HG02623 (cell line): Measurements from ENCODE around the gene POLL.

Experiments used
- ATAC-seq: cut with Tn5 transposase; IDR thresholded peaks from one replicate; pipeline ENCODE4 v1.9.1; 2021; ENCODE audit warnings: moderate library complexity; ENCODE audit not compliant: unreplicated experiment

POLL gene

DNA sequence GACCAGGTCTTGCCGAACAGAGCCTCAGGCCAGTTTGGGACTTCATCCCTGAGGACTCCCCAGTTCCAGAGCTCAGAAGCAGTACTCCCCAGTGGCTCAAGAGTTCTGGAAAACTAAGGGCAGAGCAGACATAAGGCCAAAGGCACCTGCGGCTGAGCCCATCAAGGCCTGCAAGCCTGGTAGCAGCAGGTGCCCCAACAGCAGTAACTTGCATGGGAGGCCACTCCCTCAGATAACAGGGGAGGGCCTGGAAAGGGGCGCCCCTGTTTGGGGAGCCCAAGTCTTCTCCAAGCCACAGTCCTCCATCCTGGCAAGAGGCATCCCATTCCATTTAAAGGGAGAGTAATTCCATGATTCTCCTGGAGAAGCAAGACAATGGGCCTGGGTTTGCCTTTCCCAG is 13.0 kb downstream of the POLL start:
- no peak for ATAC-seq

- ATAC-seq = no peak
Observed at GRCh38 chr10:101573885-101574753, 13.9 kb downstream of the POLL start.

- no peak for ATAC-seq
Observed at GRCh38 chr10:101572785-101573184, 15.3 kb downstream of the POLL start.

DNA sequence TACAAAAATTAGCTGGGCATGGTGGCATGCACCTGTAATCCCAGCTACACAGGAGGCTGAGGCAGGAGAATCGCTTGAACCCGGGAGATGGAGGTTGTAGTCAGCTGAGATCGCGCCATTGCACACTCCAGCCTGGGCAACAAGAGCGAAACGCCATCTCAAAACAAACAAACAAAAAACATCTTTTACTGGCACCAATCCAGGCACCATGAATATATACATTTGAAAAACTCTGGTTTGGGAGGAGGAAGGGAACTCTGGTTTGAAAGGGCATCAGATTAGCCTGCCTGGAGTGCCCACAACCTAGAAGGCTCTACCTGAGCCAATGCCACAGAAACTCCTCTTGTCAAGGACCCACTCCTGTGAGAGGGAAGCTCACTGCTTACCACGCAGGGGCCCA is 15.9 kb downstream of the POLL start:
- ATAC-seq = no peak

DNA sequence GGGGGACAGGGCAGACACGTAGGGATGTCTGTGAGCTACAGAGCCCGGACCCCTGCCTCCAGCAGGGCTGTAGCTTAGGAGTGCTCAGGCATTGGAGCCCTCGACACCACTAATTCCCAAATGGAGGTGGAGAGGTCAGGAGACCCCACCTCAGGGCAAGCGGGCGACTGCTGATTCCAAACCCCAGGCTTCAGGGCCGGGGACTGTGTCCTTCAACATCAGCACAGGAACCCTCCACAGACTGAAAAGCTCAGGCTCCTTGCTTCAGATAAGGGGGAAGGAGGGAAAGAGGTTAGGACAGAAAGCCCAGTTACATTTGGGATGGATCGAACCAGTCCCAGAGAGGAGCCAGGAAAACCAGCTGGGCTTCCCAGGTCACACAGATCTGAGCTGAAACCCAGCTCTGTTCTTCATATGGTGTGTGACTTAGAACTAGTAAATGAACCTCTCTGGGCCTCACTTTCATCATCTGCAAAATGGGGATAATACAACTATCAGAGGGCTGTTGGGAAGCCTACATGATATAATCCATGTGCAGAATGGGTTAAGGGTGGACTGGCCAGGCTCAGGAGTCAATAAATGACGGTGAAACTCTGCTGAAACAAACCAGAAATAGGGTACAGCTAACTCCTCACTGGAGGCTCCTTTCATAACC is 16.7 kb downstream of the POLL start:
- ATAC-seq = no peak

- no peak for ATAC-seq
Observed at GRCh38 chr10:101570428-101571270, 17.4 kb downstream of the POLL start.

- peak; percentile 50 for ATAC-seq
Observed at GRCh38 chr10:101569622-101570427, 18.2 kb downstream of the POLL start.

- no peak for ATAC-seq
Observed at GRCh38 chr10:101569323-101569621, 18.8 kb downstream of the POLL start.

GRCh38 chr10:101568054-101568745 is 19.9 kb downstream of the POLL start:
- no peak for ATAC-seq

DNA sequence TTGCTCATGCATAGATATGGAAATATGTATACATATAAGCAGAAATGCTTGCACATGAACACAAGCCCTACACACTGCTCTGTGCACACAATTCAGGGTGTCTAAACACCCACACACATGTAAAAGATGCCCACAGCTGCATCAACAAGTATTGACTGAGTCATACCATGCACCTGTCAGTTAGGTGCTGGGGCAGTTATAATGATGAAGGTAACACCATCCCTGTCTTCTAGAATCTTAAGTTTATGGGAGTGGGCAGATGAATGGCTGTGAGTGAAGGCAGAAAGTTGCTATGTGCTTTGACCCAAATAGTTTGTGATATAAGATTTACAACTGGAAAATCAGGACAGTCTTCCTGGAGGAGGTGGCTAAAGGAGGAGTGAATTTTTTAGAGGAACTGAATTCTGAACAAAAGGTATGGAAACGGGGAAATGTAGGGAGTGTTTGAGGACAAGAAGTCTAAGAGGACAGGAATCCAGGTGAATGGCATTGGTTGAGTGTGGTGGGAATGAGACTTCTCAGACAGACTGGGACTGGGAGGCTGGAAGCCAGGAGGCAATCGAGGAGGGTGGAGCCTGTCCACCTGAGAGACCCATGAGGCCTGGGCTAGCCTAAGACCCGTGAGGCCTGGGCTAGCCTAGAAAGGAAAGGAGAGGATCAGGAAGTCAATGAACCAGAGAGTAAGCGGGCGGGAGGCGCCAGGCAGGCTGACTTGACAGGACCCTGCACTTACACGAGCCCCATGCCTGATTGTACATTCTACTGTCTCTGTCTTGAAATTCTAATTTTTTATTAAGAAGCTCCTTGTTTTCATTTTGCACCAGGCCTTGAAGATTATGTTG is 20.7 kb downstream of the POLL start:
- ATAC-seq = no peak

- ATAC-seq = no peak
Observed at GRCh38 chr10:101566333-101567164, 21.5 kb downstream of the POLL start.

DNA sequence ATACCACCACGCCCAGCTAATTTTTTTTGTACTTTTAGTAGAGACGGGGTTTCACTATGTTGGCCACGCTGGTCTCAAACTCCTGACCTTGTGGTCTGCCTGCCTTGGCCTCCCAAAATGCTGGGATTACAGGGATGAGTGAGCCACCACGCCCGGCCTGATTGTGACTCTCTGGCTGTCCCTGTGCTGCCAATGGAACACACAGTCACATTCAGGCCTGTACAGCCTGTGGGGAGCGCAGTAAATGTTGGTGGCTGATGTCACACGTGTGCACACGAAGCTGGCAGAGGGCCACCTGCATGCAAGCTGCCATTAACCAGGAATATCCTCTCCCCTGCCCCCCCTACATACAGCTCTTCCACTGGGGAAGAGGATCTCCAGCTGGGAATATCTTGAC is 22.1 kb downstream of the POLL start:
- ATAC-seq = no peak

GRCh38 chr10:101565370-101565900 is 22.6 kb downstream of the POLL start:
- no peak for ATAC-seq

DNA sequence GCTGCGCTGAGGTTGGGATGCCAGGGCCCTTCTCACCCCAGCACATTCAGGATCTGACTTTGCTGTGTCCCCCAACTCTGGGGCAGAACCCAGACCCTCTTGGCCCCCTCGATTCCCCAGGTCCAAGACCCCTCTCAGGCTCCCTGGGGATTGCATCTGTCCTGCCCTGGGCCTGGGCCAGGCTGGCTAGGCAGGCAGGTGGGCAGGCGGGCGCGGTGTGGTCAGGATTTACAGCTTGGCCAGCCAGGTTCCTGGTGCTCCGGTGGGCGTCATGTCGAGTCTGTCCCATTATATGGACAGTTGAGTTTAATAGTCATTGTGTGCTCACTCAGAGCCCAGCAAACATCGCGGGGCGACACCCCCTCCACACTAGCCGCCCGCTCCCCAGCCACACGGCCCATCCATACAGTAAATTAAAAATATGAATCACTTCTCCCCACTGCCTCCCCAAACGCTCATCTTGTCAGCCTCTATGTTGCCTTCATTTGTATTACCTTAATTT is 23.5 kb downstream of the POLL start:
- ATAC-seq = no peak

- ATAC-seq = no peak
Observed at GRCh38 chr10:101563497-101564040, 24.5 kb downstream of the POLL start.

- no peak for ATAC-seq
Observed at GRCh38 chr10:101563007-101563406, 25.1 kb downstream of the POLL start.

DNA sequence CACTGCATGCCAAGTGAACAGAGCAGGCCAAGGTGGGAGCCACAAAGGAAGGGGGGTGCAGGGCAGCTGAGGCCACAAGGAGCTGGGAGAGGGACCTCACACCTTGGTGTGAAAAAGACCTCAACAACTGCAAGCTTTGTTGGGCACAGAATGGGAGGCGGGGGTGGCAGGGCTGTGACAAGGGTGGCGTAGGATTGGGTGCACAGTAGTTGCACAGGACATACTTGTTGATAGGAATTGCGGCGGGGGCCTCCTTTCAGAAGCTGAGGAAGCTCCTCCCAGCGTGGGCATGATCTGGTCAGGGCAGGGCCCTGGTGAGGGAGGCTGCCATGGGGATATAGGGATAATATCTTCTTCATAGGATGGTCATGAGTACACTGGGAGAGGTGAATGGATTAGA is 25.8 kb downstream of the POLL start:
- ATAC-seq = no peak
